Retinal pigment epithelial cell (primary cell): ENCODE measurements around the gene VAV2.

Experiments
- DNase-seq: peaks from one replicate; pipeline ENCODE4 v3.0.0-alpha.2; 2010; ENCODE audit warnings: low read depth
- H3K4me3 ChIP-seq: 2 replicates; pipeline ENCODE4 v1.5.1; 2011; ENCODE audit warnings: mild to moderate bottlenecking, low read length, control low read depth, moderate library complexity
- TF ChIP-seq, protein P1 (sequence below): conservative IDR thresholded peaks from 2 replicates; pipeline ENCODE4 v1.5.1; 2011; ENCODE audit warnings: low read depth, low read length, control low read depth, inconsistent platforms

The VAV2 gene

DNA sequence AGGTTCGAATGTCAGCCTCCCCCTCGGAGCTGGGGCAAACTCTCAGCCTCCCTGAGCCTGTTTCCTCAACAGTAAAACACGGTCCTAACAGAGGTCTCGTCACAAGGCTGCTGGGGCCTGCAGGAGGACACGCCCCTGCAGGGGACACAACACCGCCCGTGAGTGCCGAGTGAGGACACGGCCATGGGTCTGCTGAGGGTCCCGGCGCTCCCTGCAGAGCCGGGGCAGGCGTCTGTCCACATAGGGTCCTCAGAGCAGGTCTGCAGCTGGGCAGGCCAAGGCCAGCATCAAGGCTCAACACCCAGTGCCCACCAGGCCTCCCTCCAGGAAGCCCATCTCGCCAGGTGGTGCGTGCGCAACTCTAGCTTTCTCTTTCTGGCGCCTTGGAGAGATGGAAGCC lies 125.2 kb downstream of the VAV2 start:
- DNase-seq: no peak
- no peak overlapping the region for H3K4me3 ChIP-seq
- TF ChIP-seq, protein P1, sequence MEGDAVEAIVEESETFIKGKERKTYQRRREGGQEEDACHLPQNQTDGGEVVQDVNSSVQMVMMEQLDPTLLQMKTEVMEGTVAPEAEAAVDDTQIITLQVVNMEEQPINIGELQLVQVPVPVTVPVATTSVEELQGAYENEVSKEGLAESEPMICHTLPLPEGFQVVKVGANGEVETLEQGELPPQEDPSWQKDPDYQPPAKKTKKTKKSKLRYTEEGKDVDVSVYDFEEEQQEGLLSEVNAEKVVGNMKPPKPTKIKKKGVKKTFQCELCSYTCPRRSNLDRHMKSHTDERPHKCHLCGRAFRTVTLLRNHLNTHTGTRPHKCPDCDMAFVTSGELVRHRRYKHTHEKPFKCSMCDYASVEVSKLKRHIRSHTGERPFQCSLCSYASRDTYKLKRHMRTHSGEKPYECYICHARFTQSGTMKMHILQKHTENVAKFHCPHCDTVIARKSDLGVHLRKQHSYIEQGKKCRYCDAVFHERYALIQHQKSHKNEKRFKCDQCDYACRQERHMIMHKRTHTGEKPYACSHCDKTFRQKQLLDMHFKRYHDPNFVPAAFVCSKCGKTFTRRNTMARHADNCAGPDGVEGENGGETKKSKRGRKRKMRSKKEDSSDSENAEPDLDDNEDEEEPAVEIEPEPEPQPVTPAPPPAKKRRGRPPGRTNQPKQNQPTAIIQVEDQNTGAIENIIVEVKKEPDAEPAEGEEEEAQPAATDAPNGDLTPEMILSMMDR: no peak

GRCh38 chr9:133864011-133864410 lies 128.1 kb downstream of the VAV2 start:
- DNase-seq: no peak
- TF ChIP-seq, protein P1: no peak
- H3K4me3 ChIP-seq: no peak overlapping the region

DNA sequence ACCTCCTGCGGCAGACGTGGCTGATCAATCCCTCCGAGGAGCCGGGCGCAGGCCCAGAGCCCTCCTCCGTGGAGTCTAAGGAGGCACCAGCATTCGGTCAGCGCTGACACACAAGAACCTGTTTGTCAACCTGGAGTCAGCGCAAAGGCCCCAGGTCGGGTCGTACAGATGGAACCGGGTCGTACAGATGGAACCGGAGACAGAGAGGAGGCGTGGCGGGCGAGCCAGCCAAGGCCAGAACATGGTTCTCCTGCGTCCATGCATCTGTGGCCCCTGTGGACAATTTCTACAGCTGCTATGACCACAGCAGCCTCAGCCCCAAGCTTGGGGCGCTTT lies 128.9 kb downstream of the VAV2 start:
- TF ChIP-seq, protein P1: no peak
- no peak for DNase-seq
- H3K4me3 ChIP-seq: no peak overlapping the region

DNA sequence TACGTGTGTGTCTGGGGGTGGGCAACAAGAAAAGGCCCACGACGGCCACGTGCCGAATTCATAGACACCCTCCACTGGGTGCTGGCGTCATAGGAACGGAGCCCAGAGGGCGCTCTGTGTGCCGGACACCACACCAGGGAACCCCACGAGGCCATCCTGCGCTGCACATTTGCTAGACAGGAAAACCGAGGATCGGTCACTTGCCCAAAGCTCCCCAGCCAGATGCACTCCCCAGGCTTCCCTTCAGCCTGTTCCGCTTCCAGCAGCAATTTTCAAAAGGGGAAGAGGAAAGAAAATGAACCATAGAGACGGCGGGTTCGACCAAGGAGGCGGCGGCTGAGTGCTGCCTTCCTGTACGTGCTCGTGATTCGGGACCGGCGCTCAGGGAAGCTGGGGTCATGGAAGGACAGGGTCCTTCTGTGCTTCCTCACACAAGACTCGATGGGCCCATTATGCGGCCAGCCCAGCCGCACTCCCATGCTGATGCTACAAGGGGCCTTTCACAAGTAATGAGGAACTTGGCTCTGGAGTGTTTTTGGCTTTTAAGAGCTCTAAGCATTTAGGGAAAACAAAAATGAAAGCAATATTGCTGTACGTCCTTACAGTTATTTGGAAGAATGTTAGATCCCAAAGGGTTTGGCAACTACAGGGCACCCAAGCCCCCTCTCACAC lies 129.4 kb downstream of the VAV2 start:
- TF ChIP-seq, protein P1: no peak
- DNase-seq: no peak
- no peak overlapping the region for H3K4me3 ChIP-seq

GRCh38 chr9:133861692-133862091 lies 130.4 kb downstream of the VAV2 start:
- no peak overlapping the region for H3K4me3 ChIP-seq
- TF ChIP-seq, protein P1: no peak
- no peak for DNase-seq

GRCh38 chr9:133861086-133861485 lies 131.0 kb downstream of the VAV2 start:
- TF ChIP-seq, protein P1: no peak
- DNase-seq: no peak
- no peak overlapping the region for H3K4me3 ChIP-seq

- no peak for DNase-seq
- TF ChIP-seq, protein P1: no peak
- no peak overlapping the region for H3K4me3 ChIP-seq
Measured at GRCh38 chr9:133858771-133859170, 133.4 kb downstream of the VAV2 start.
